CD4-positive, alpha-beta T cell (primary cell): ENCODE results near the gene RREB1. TPM values are rescaled to one million over a fixed set of nuclear protein-coding genes. Genes with fewer than 3 reads are reported as not detected.
A peak's percentile ranks its signal among the peaks of the same experiment; 100 is the strongest.

ENCODE experiments used
- ATAC-seq: fragments of 200-7000 bp; cut with Tn5 transposase; one replicate; pipeline ENCODE4 v1.10.0; 2022; ENCODE audit warnings: mild to moderate bottlenecking; ENCODE audit not compliant: poor library complexity
- CTCF ChIA-PET: fragments of 350-600 bp; sonication (Branson Sonifier 250); formaldehyde crosslinking; loops from one replicate; lab custom pipeline; 2021; ENCODE audit warnings: antibody characterized with exemption, inconsistent platforms; lab: Charles Lee
- POLR2A ChIA-PET: fragments of 350-600 bp; sonication (Branson Sonifier 250); formaldehyde crosslinking; loops from one replicate; lab custom pipeline; 2021; ENCODE audit warnings: antibody characterized with exemption, inconsistent platforms; lab: Charles Lee
- DNase-seq, 14 experiments: peaks; one replicate each; pipeline ENCODE4 v3.0.0-alpha.2; 2013 to 2020; ENCODE audit warnings: mixed read lengths in 2 of 14
- H3K27ac ChIP-seq, 2 donors: one replicate each; pipeline versions ENCODE4 v1.5.1 to v1.7.0; 2013; ENCODE audit warnings: low read length in 2 of 2, low read depth in 1 of 2, mild to moderate bottlenecking in 1 of 2
- H3K27me3 ChIP-seq, 2 experiments: 1 replicate in 1 of 2; 2 replicates in 1 of 2; pipeline versions ENCODE4 v1.6.1 to v1.7.0; 2013; ENCODE audit warnings: low read length in 2 of 2, control low read depth in 1 of 2, mild to moderate bottlenecking in 1 of 2, moderate library complexity in 1 of 2; ENCODE audit not compliant: insufficient read depth in 2 of 2, control insufficient read depth in 1 of 2
- H3K36me3 ChIP-seq: one replicate; pipeline ENCODE4 v1.6.1; 2013; ENCODE audit warnings: low read length, control low read depth; ENCODE audit not compliant: insufficient read depth
- H3K4me1 ChIP-seq: one replicate; pipeline ENCODE4 v1.6.1; 2013; ENCODE audit warnings: low read length, control low read depth; ENCODE audit not compliant: insufficient read depth
- H3K4me3 ChIP-seq: one replicate; pipeline ENCODE4 v1.5.1; 2013; ENCODE audit warnings: mild to moderate bottlenecking, low read length, moderate library complexity
- H3K9me3 ChIP-seq, 2 experiments: 1 replicate in 1 of 2; 2 replicates in 1 of 2; pipeline versions ENCODE4 v1.6.1 to v1.7.0; 2013; ENCODE audit warnings: low read length in 2 of 2, mild to moderate bottlenecking in 2 of 2, control low read depth in 1 of 2, moderate library complexity in 1 of 2; ENCODE audit not compliant: control insufficient read depth in 1 of 2, insufficient read depth in 1 of 2
- H3K27ac Mint-ChIP-seq: one replicate; pipeline ENCODE4 v1.8.0; 2020; ENCODE audit warnings: mixed read lengths
- H3K27me3 Mint-ChIP-seq: one replicate; pipeline ENCODE4 v1.8.0; 2021; ENCODE audit warnings: mixed read lengths
- H3K36me3 Mint-ChIP-seq: one replicate; pipeline ENCODE4 v1.8.0; 2021; ENCODE audit warnings: low read depth, mixed read lengths
- H3K4me1 Mint-ChIP-seq: one replicate; pipeline ENCODE4 v1.8.0; 2021; ENCODE audit warnings: low read depth, mixed read lengths
- H3K4me3 Mint-ChIP-seq: one replicate; pipeline ENCODE4 v1.8.0; 2020; ENCODE audit warnings: mild to moderate bottlenecking, mixed read lengths
- H3K9me3 Mint-ChIP-seq: one replicate; pipeline ENCODE4 v1.8.0; 2020; ENCODE audit warnings: mixed read lengths
- intact Hi-C, 2 experiments: fragments of 100-400 bp; cut with DNase I in 1 of 2; cut with micrococcal nuclease in 1 of 2; formaldehyde crosslinking; loops; one replicate each; pipeline versions ENCODE4 v1.15.1 to v1.9.0; 2023 to 2025; cut with DNase I, micrococcal nuclease
- total RNA-seq, 174 experiments: library from RNA in 2 of 174; stranded (reverse) in 2 of 174; gene quantifications; one replicate each; pipeline ENCODE4 v1.2.3 and lab custom pipeline; 2021 to 2026
- TF ChIP-seq, protein P1 (sequence below): fragments of 200-600 bp; IDR thresholded peaks from one replicate; pipeline ENCODE4 v1.8.0; 2022; ENCODE audit warnings: antibody characterized with exemption, mild to moderate bottlenecking

RREB1 gene
- total RNA-seq, 2 experiments from 2014 or later = 56.5 to 60.0 TPM

DNA sequence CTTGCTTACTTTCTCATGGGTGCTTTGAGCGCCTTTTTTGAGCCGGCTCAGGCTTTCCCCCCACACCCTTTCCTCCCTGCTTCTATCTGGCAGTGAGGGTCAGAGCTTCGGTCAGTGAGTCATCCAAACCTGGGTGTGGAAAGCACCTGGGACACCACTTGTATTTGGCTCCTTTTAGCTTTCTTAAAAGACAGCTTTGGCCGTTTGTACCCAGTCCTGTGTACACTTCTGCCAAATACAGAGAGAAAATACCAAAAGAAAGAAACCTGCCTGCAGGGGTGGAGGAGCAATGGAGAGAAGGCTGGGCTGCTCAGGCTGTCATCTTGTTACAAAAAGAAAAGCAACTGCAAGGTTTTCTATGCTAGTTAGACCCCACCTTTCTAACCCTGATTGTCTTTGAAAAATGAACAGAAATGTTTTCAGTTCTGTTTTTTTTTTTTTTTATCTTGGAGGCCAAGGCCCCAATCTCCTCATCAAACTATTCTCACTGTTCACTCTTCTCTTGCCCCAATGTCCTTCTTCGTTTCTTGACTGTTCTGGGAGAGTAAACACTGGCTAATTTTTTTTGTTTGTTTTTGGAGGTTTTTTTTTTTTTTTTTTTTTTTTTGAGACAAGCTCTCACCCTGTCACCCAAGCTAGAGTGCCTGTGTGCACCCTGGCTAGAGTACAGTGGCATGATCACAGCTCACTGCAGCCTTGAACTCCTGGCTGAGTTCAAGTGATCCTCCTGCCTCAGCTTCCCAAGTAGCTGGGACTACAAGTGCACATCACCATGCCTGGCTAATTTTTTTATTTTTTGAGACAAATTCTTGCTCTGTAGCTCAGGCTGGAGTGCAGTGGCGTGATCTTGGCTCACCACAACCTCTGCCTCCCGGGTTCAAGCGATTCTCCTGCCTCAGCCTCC, 128.8 kb downstream of the RREB1 start:
- Histone ChIP-seq H3K9me3 (no peaks in the 10 kb centered on the region), H3K4me1 (peaks cover 5% of the 10 kb centered on the region), H3K27me3 (no peaks in the 10 kb centered on the region), H3K36me3 (peaks cover 44% of the 10 kb centered on the region), H3K27ac (no peak overlapping the region), H3K4me3 (no peak overlapping the region)
- ATAC-seq (no peak), DNase-seq (no peak)
- ChIA-PET POLR2A (no interaction called here), CTCF (interaction anchor here (1.5 kb wide), 1 partner anchor 495 kb away, joined by 3 read pairs; no protein-coding TSS in a partner anchor)
- no peak overlapping the region for H3K4me3 Mint-ChIP-seq
- H3K27ac Mint-ChIP-seq = peak overlapping the region; percentile 70
- no peaks in the 10 kb centered on the region for H3K9me3 Mint-ChIP-seq
- TF ChIP-seq, protein P1, sequence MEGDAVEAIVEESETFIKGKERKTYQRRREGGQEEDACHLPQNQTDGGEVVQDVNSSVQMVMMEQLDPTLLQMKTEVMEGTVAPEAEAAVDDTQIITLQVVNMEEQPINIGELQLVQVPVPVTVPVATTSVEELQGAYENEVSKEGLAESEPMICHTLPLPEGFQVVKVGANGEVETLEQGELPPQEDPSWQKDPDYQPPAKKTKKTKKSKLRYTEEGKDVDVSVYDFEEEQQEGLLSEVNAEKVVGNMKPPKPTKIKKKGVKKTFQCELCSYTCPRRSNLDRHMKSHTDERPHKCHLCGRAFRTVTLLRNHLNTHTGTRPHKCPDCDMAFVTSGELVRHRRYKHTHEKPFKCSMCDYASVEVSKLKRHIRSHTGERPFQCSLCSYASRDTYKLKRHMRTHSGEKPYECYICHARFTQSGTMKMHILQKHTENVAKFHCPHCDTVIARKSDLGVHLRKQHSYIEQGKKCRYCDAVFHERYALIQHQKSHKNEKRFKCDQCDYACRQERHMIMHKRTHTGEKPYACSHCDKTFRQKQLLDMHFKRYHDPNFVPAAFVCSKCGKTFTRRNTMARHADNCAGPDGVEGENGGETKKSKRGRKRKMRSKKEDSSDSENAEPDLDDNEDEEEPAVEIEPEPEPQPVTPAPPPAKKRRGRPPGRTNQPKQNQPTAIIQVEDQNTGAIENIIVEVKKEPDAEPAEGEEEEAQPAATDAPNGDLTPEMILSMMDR = no peak
- H3K4me1 Mint-ChIP-seq = peaks cover 13% of the 10 kb centered on the region
- intact Hi-C loops = no loop called here
- peaks cover 75% of the 10 kb centered on the region for H3K36me3 Mint-ChIP-seq
- H3K27me3 Mint-ChIP-seq = no peaks in the 10 kb centered on the region

DNA sequence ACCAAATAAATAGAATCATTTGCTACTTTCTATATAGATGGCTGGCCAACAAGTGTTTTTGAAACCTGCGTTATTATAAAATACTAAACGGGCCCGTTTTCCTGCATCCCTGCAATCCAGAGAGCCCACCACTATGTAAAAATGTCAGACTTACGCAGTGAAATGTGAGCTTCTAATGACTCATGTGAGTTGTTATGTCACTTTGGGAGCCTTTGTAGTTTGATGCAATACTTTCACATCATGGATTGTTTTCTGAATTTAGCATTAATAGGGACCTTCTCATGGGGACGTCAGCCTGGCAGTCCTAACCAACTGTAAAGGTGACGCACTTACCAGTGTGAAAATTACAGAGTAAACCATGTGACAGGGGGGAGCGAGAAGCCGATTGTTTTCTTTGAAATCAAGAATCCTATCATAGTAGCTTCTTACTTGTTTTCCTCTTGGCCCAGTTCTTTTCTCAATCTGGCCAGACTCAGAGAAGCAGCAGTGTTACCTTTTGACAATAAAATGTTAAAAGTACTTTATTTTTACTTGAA, 130.0 kb downstream of the RREB1 start:
- intact Hi-C loops = loop anchor here in 1 of 2 experiments (1.0 kb wide), 1 partner anchor 513 kb away; no protein-coding TSS in a partner anchor
- Mint-ChIP-seq H3K9me3 (no peaks in the 10 kb centered on the region), H3K4me1 (peaks cover 11% of the 10 kb centered on the region), H3K27ac (no peak overlapping the region), H3K36me3 (peaks cover 68% of the 10 kb centered on the region), H3K4me3 (no peak overlapping the region), H3K27me3 (no peaks in the 10 kb centered on the region)
- ChIA-PET CTCF (interaction anchor here (1.5 to 2.0 kb wide), 2 partner anchors 449 to 496 kb away, joined by 3 to 5 read pairs; no protein-coding TSS in a partner anchor), POLR2A (no interaction called here)
- no peak for ATAC-seq
- no peaks in the 10 kb centered on the region for H3K4me1 ChIP-seq
- peaks cover 43% of the 10 kb centered on the region for H3K36me3 ChIP-seq
- TF ChIP-seq, protein P1 = no peak
- H3K27me3 ChIP-seq = no peaks in the 10 kb centered on the region
- H3K9me3 ChIP-seq = no peaks in the 10 kb centered on the region
- H3K4me3 ChIP-seq = no peak overlapping the region
- no peak for DNase-seq
- no peak overlapping the region for H3K27ac ChIP-seq

DNA sequence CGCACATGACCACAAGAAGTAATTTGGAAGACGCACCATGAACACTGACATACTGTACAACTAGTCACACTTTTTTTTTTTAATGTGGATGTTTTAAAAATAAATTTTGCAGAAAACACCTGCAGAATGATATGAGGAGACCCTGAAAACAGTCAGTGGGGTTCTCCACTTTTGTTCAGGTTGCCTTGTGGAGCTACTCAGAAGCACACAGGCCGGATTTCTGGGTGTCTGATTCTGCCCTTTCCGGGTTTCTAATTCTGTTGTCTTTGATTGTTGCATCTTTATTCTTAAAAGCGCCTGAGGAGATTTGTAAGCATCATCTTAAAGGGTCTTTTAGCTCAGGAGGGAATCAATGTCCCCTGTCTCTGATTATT, 130.8 kb downstream of the RREB1 start:
- TF ChIP-seq, protein P1 = no peak
- ChIA-PET CTCF (interaction anchor here (0.7 to 2.0 kb wide), 4 partner anchors 11 to 634 kb away, joined by 3 to 5 read pairs (median 3); no protein-coding TSS in a partner anchor), POLR2A (interaction anchor here (1.5 kb wide), 1 partner anchor 561 kb away, joined by 4 read pairs; no protein-coding TSS in a partner anchor)
- peaks cover 69% of the 10 kb centered on the region for H3K36me3 Mint-ChIP-seq
- DNase-seq = no peak
- ATAC-seq = no peak
- H3K9me3 Mint-ChIP-seq = no peaks in the 10 kb centered on the region
- Histone ChIP-seq H3K4me3 (no peak overlapping the region), H3K4me1 (peaks cover 7% of the 10 kb centered on the region), H3K27ac (no peak overlapping the region), H3K36me3 (peaks cover 42% of the 10 kb centered on the region), H3K27me3 (no peaks in the 10 kb centered on the region), H3K9me3 (no peaks in the 10 kb centered on the region)
- H3K4me3 Mint-ChIP-seq = no peak overlapping the region
- intact Hi-C loops = loop anchor here in 1 of 2 experiments (1.0 kb wide), 1 partner anchor 514 kb away; no protein-coding TSS in a partner anchor
- peak overlapping the region; percentile 52 for H3K27ac Mint-ChIP-seq
- peaks cover 19% of the 10 kb centered on the region for H3K4me1 Mint-ChIP-seq
- H3K27me3 Mint-ChIP-seq = no peaks in the 10 kb centered on the region
